HG02938 (cell line): ENCODE results near the gene CD151.

ENCODE experiments used
- ATAC-seq: cut with Tn5 transposase; IDR thresholded peaks from one replicate; pipeline ENCODE4 v1.9.1; 2021; ENCODE audit warnings: mild to moderate bottlenecking, moderate library complexity; ENCODE audit not compliant: unreplicated experiment

Gene CD151

DNA sequence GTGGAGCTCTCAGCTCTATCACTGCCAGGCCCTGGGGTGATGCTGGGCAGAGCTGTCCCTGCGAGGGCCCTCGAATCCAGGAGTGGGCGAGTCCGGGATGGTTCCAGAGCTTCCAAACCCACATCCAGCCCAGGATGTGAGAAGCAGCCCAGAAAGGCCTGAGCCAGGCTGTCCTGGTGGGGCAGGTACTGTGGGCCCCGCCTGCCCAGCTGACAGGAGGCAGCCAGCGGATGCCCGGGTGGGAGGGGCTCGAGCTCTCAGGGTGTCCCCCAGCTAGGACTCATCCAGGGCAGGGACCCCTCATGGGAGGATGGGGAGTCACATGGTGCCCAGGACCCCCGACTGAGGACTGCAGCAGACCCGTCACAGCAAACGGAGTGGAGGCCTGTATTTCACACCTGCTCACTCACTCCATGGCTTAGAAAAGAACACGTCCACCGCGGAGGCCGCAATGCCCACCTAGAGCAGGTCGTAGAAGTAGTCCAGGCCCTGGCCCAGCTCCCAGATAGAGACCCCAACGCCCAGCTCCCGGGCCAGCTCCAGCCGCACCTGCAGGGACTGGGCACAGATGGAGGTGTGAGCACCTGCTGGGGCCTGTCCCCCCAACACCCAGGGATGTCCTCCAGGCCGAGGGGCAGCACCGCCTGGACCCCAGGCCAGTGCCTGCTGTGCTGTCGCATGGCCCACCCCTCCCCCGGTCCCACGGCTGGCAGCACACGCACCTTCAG, 36.8 kb downstream of the CD151 start:
- ATAC-seq: no peak

GRCh38 chr11:870127-870413, 37.3 kb downstream of the CD151 start:
- ATAC-seq: no peak

GRCh38 chr11:870418-870817, 37.7 kb downstream of the CD151 start:
- ATAC-seq: no peak

DNA sequence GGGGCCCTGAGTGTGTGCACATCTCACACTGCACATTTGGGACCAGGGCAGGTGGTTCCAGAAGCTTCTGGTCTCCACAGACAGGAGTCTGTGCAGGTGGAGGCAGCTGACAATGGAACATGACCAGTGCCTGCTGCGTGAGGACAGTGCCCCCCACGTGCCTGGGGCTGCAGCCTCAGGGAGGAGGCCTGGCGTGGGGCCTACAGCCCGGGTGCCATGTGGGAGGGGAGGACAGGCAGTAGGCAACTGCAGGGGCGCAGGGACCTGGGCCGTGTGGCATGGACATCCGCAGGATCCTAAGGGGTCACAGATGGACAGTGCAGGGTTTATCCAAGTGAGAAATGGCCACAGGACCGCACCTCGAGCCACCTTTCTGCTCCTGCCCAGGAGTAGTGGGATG, 38.7 kb downstream of the CD151 start:
- ATAC-seq: no peak

- no peak for ATAC-seq
Observed at GRCh38 chr11:872799-873198, 40.0 kb downstream of the CD151 start.

DNA sequence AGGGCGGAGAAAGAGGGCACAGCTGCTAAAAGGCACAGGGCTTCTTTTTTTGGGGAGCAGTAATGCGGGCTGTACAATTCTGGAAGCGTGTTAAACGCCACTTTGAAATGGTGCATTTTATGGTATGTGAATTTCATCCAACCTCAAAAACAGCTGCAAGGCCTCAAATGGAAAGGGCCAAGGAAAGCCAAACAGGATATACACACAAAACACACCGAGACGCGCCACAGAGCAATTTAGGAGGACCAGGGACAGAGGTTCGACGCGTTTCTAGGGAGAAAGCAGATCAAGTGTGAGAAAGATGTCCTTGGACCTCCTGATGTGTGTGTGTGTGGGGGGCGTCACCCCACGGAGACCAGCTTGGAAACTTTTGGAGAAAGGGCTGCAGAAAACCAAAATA, 41.0 kb downstream of the CD151 start:
- ATAC-seq: no peak

- no peak for ATAC-seq
Observed at GRCh38 chr11:875203-875602, 42.5 kb downstream of the CD151 start.

DNA sequence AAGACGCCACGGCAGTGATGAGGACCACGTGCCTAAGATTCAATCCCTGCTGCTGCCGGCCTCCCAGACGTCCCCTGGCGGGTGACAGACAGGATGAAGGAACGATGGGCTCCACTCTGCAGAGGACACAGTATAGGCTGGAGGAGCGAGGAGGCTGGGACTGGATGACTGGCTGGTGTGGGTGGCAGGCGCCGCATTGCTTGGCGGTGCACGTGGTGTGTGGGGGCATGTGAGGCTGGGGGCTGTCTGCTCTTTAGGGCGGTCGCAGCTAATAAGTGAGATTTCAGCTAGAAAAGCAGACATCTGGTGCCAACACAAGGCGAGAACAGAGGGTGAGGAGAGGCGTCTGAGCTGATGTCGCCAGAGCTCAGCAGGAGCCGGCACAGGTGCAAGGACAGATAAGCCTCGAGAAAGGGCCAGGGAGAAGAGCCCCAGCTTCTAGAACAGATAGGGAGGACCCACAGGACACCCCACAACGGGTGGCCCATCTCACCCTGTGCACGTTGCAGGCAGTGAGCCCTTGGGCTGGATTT, 43.1 kb downstream of the CD151 start:
- ATAC-seq: no peak

DNA sequence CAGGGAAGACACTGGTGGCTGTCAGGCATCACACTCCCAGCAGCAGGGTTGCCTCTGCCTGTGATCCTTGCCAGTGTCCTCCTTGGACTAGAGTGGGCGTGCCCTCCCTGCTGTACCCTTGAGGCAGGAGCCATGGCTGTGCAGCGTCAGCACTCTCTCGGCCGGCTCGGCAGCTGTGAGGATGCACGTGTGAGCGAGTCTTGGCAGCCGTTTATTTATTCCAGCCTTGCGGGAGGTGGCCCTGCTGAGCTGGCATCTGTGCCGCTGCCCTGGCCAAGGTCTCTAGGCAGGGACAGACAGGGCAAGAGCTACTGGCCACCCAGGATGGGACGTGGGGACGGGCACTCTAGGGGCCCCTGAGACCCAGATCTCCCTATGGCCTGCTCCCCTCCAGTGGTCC, 43.8 kb downstream of the CD151 start:
- ATAC-seq: no peak

GRCh38 chr11:877565-877964, 44.8 kb downstream of the CD151 start:
- no peak for ATAC-seq

DNA sequence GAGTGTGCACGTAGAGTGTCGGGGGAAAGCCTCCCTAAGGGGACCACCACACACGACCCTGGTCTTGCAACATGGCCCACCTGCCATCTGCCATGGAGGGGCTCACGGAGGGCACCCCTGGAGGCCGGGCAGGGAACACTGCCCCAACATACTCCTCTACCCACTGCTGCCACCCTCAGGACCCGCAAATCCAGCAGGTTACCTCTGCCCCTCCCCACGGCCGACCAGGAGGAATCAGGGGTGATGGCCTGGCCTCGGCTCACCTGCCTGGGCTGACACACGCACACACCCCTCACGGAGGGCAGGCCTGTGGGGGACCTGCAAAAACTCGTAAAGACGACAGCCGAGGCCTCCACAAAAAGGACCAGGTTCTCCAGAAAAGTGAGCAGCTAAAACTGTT, 47.7 kb downstream of the CD151 start:
- ATAC-seq: no peak

DNA sequence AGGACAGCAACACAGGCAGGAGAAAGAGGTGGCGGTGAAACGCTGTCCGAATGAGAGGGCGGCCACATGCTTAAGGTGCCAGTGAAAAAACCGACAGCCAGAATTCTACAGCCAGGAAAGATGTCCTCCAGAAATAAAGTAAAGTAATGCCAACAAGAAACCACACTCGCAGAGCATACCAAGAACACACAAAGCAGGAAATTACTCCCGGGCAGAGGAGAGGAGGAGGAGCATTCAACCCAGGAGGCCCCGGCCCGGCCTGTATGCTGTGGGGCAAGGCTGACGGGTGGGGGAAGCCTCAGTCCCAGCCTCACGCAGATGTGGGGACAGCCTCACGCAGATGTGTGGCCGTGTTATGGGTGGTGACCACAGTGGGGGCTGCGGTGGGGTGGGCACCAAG, 49.8 kb downstream of the CD151 start:
- ATAC-seq: no peak

GRCh38 chr11:883527-883926, 50.8 kb downstream of the CD151 start:
- no peak for ATAC-seq

DNA sequence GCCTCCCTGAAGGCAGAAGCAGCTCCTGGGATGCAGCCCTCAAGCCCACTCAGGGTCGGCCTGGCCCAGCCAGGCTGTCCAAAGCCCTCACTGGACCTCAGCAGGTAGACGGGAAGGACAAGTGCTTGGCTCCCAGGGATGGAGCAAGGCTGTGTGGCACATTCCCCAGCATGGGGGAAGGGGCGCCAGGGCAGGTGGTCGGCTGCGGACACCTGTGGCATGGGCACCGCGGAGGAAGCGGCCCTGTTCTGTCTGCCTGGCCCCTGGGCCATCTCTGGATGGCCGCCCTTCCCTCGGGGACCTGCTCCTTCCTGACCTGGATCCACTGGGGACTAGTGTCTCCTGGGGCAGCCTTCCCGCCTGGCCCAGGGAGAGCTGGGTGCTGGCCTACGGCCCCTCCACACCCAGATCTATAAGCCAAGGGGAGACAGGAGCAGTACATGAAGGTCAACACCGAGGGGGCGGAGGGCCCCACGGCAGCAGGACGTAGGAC, 51.9 kb downstream of the CD151 start:
- ATAC-seq: no peak

GRCh38 chr11:886568-886967, 53.8 kb downstream of the CD151 start:
- ATAC-seq: no peak

DNA sequence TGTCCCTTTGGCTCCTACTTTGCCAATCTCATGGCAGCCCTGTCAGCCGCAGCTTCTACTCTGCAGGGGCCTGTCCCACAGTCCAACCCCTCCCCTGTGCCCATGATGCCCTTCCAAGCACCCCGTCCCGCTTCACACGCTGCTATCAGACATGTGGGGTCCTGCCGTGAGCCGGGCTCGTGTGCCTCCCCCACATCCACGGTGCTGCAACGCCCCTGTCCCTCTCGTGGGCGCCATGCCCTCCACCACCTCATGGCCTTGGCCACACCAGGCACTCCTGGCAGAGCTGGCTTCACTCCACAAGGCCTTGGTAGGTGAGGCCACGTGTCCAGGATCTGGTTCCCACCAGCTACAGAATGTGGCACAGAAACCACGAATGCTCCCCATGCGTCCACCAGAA, 54.8 kb downstream of the CD151 start:
- ATAC-seq: no peak
